Neuronal stem cell (in vitro differentiated cells): ENCODE measurements around the gene EMC9.
A peak's percentile ranks its signal among the peaks of the same experiment; 100 is the strongest.

Source experiments
- DNase-seq: peaks from one replicate; pipeline ENCODE4 v3.0.0-alpha.2; 2013; ENCODE audit warnings: low spot score
- H2AFZ ChIP-seq: one replicate; pipeline ENCODE4 v1.6.1; 2013; ENCODE audit warnings: mild to moderate bottlenecking, low read length, inconsistent platforms
- H2AK5ac ChIP-seq: 2 replicates; pipeline ENCODE4 v1.6.1; 2013; ENCODE audit warnings: low read depth, mild to moderate bottlenecking, inconsistent platforms, low read length, moderate library complexity, mixed read lengths
- H2BK120ac ChIP-seq: 2 replicates; pipeline ENCODE4 v1.6.1; 2013; ENCODE audit warnings: low read depth, mild to moderate bottlenecking, inconsistent platforms, low read length, moderate library complexity, mixed read lengths
- H2BK12ac ChIP-seq: one replicate; pipeline ENCODE4 v1.6.1; 2013; ENCODE audit warnings: low read length, inconsistent platforms
- H2BK15ac ChIP-seq: 2 replicates; pipeline ENCODE4 v1.6.1; 2013; ENCODE audit warnings: mild to moderate bottlenecking, low read length, inconsistent platforms, mixed read lengths
- H2BK5ac ChIP-seq: one replicate; pipeline ENCODE4 v1.6.1; 2013; ENCODE audit warnings: inconsistent platforms, mild to moderate bottlenecking, low read length, moderate library complexity
- H3K14ac ChIP-seq: one replicate; pipeline ENCODE4 v1.6.1; 2013; ENCODE audit warnings: low read length, inconsistent platforms
- H3K18ac ChIP-seq: 2 replicates; pipeline ENCODE4 v1.6.1; 2013; ENCODE audit warnings: low read length, inconsistent platforms
- H3K23ac ChIP-seq: 2 replicates; pipeline ENCODE4 v1.6.1; 2013; ENCODE audit warnings: low read depth, mild to moderate bottlenecking, mixed read lengths, low read length, inconsistent platforms; ENCODE audit not compliant: poor library complexity
- H3K27ac ChIP-seq: replicated peaks from 3 replicates; pipeline ENCODE4 v1.5.1; 2013; ENCODE audit warnings: low read length, inconsistent platforms
- H3K27me3 ChIP-seq, 3 experiments: 2 replicates each; pipeline ENCODE4 v1.6.1; 2013; ENCODE audit warnings: low read length in 3 of 3, mild to moderate bottlenecking in 2 of 3, inconsistent platforms in 1 of 3, low read depth in 1 of 3, mixed read lengths in 1 of 3, moderate library complexity in 1 of 3; ENCODE audit not compliant: control insufficient read depth in 3 of 3, insufficient read depth in 3 of 3
- H3K36me3 ChIP-seq, 2 donors: replicated peaks in 1 of 2; 2 replicates each; pipeline ENCODE4 v1.6.1; 2013; ENCODE audit warnings: low read length in 2 of 2; ENCODE audit not compliant: control insufficient read depth in 2 of 2, insufficient read depth in 2 of 2
- H3K4ac ChIP-seq: 2 replicates; pipeline ENCODE4 v1.6.1; 2013; ENCODE audit warnings: inconsistent platforms, mild to moderate bottlenecking, low read length, moderate library complexity
- H3K4me1 ChIP-seq, 2 donors: 1 replicate in 1 of 2; 2 replicates in 1 of 2; pipeline ENCODE4 v1.6.1; 2013; ENCODE audit warnings: low read length in 2 of 2, low read depth in 1 of 2; ENCODE audit not compliant: control insufficient read depth in 2 of 2, insufficient read depth in 1 of 2
- H3K4me2 ChIP-seq: one replicate; pipeline ENCODE4 v1.6.1; 2013; ENCODE audit warnings: mild to moderate bottlenecking, low read length, inconsistent platforms; ENCODE audit not compliant: insufficient read depth, poor library complexity, severe bottlenecking
- H3K4me3 ChIP-seq, 2 donors: 2 replicates each; pipeline ENCODE4 v1.5.1; 2013; ENCODE audit warnings: low read length in 2 of 2, mild to moderate bottlenecking in 2 of 2, inconsistent platforms in 1 of 2, moderate library complexity in 1 of 2
- H3K79me1 ChIP-seq: one replicate; pipeline ENCODE4 v1.6.1; 2013; ENCODE audit warnings: low read depth, mild to moderate bottlenecking, inconsistent platforms, low read length, moderate library complexity
- H3K9ac ChIP-seq: one replicate; pipeline ENCODE4 v1.6.1; 2013; ENCODE audit warnings: mild to moderate bottlenecking, low read depth, low read length, inconsistent platforms; ENCODE audit not compliant: poor library complexity
- H3K9me3 ChIP-seq, 2 donors: replicated peaks in 1 of 2; 2 replicates each; pipeline versions ENCODE3 to v1.6.1; 2013; ENCODE audit warnings: low read length in 2 of 2, mild to moderate bottlenecking in 2 of 2, inconsistent platforms in 1 of 2, low read depth in 1 of 2, mixed read lengths in 1 of 2, moderate library complexity in 1 of 2; ENCODE audit not compliant: control insufficient read depth in 2 of 2, insufficient read depth in 1 of 2
- H4K8ac ChIP-seq: one replicate; pipeline ENCODE4 v1.6.1; 2013; ENCODE audit warnings: low read depth, mild to moderate bottlenecking, inconsistent platforms, low read length, moderate library complexity
- H4K91ac ChIP-seq: one replicate; pipeline ENCODE4 v1.6.1; 2013; ENCODE audit warnings: low read length, low read depth, mild to moderate bottlenecking, inconsistent platforms; ENCODE audit not compliant: poor library complexity
- WGBS, 2 donors: extraction: QIAGEN DNeasy Blood & Tissue Kit; methylation state at CpG; one replicate each; pipeline ENCODE4 v1.1.7; 2013; ENCODE audit warnings: missing lambda C conversion rate in 2 of 2, mixed read lengths in 1 of 2; ENCODE audit not compliant: insufficient read length in 2 of 2, insufficient replicate concordance in 1 of 2; ENCODE audit errors: extremely low coverage in 2 of 2; 5-methylcytosine and 5-hydroxymethylcytosine counted together

EMC9 gene

GRCh38 chr14:24093901-24094840 lies 47.2 kb downstream of the EMC9 start, which contains the start of gene PCK2:
PCK2 (plus strand) TSS chr14:24094311; CDS start chr14:24094406, 95 bp downstream.
- Histone ChIP-seq H2AK5ac (peak within 1 kb of the TSS; percentile 64), H3K4me2 (peak within 1 kb of the TSS; percentile 83), H3K9ac (peak within 1 kb of the TSS; percentile 91), H3K79me1 (no peaks in the 10 kb centered on the region), H3K27me3 (no peaks in the 10 kb centered on the region), H3K36me3 (peaks cover 11 to 12% of the 10 kb centered on the region in 2 donors), H2BK120ac (peak within 1 kb of the TSS; percentile 81), H3K4ac (no peak within 1 kb of the TSS), H2BK15ac (peak within 1 kb of the TSS; percentile 79), H3K4me3 (peak within 1 kb of the TSS; percentile 73 to 92), H4K8ac (peak within 1 kb of the TSS; percentile 29), H3K27ac (peak within 1 kb of the TSS; percentile 65), H3K4me1 (peaks cover 14% of the 10 kb centered on the region in 2 donors), H4K91ac (no peak within 1 kb of the TSS), H2BK12ac (no peak within 1 kb of the TSS), H2BK5ac (peak within 1 kb of the TSS; percentile 66), H3K9me3 (no peaks in the 10 kb centered on the region), H2AFZ (peak within 1 kb of the TSS; percentile 97), H3K14ac (peak within 1 kb of the TSS; percentile 64), H3K23ac (peak within 1 kb of the TSS; percentile 94), H3K18ac (peak within 1 kb of the TSS; percentile 95)
- peak; percentile 81 for DNase-seq
- WGBS, 2 donors: no CpG with 5 or more reads among the region's 68 CpGs

GRCh38 chr14:24093207-24093900 lies 48.0 kb downstream of the EMC9 start:
- Histone ChIP-seq H2BK5ac (no peak overlapping the region), H2BK120ac (no peak overlapping the region), H4K8ac (no peak overlapping the region), H3K14ac (no peak overlapping the region), H3K23ac (no peak overlapping the region), H2BK12ac (no peak overlapping the region), H3K36me3 (peaks cover 5 to 6% of the 10 kb centered on the region in 2 donors), H3K9me3 (no peaks in the 10 kb centered on the region), H3K27ac (peak overlapping the region; percentile 34), H3K4ac (no peak overlapping the region), H4K91ac (no peak overlapping the region), H3K79me1 (no peaks in the 10 kb centered on the region), H3K18ac (peak overlapping the region; percentile 50), H3K4me2 (no peak overlapping the region), H3K4me3 (peak overlapping the region in 1 of 2 donors; percentile 73), H2AFZ (peak overlapping the region; percentile 97), H3K27me3 (no peaks in the 10 kb centered on the region), H2AK5ac (peak overlapping the region; percentile 36), H2BK15ac (peak overlapping the region; percentile 5), H3K4me1 (peaks cover 14% of the 10 kb centered on the region in 2 donors), H3K9ac (no peak overlapping the region)
- no peak for DNase-seq
- WGBS, 2 donors: no CpG with 5 or more reads among the region's 19 CpGs

GRCh38 chr14:24092505-24093206 lies 48.7 kb downstream of the EMC9 start:
- no peak overlapping the region for H3K27ac ChIP-seq
- H2BK120ac ChIP-seq: no peak overlapping the region
- H3K14ac ChIP-seq: no peak overlapping the region
- no peaks in the 10 kb centered on the region for H3K27me3 ChIP-seq
- no peak overlapping the region for H2BK5ac ChIP-seq
- no peak overlapping the region for H4K8ac ChIP-seq
- H3K36me3 ChIP-seq: peaks cover 0 to 3% of the 10 kb centered on the region in 2 donors
- H3K18ac ChIP-seq: no peak overlapping the region
- H4K91ac ChIP-seq: no peak overlapping the region
- H3K23ac ChIP-seq: no peak overlapping the region
- DNase-seq: no peak
- H2AK5ac ChIP-seq: no peak overlapping the region
- no peaks in the 10 kb centered on the region for H3K79me1 ChIP-seq
- no peak overlapping the region for H3K4me2 ChIP-seq
- H3K4me1 ChIP-seq: peaks cover 14% of the 10 kb centered on the region in 2 donors
- H2BK12ac ChIP-seq: no peak overlapping the region
- peak overlapping the region; percentile 22 for H2BK15ac ChIP-seq
- no peak overlapping the region for H3K4me3 ChIP-seq
- H2AFZ ChIP-seq: no peak overlapping the region
- no peaks in the 10 kb centered on the region for H3K9me3 ChIP-seq
- H3K9ac ChIP-seq: no peak overlapping the region
- H3K4ac ChIP-seq: no peak overlapping the region
- no CpG with 5 or more reads among the region's 4 CpGs for WGBS, 2 donors
